ENCODE results near the gene PISD. TPM values are rescaled to one million over a fixed set of nuclear protein-coding genes. Genes with fewer than 3 reads are reported as not detected.
A peak's percentile ranks its signal among the peaks of the same experiment; 100 is the strongest.

Gene PISD
- total RNA-seq, 1 experiment from 2014 or later, result 58.7 TPM

DNA sequence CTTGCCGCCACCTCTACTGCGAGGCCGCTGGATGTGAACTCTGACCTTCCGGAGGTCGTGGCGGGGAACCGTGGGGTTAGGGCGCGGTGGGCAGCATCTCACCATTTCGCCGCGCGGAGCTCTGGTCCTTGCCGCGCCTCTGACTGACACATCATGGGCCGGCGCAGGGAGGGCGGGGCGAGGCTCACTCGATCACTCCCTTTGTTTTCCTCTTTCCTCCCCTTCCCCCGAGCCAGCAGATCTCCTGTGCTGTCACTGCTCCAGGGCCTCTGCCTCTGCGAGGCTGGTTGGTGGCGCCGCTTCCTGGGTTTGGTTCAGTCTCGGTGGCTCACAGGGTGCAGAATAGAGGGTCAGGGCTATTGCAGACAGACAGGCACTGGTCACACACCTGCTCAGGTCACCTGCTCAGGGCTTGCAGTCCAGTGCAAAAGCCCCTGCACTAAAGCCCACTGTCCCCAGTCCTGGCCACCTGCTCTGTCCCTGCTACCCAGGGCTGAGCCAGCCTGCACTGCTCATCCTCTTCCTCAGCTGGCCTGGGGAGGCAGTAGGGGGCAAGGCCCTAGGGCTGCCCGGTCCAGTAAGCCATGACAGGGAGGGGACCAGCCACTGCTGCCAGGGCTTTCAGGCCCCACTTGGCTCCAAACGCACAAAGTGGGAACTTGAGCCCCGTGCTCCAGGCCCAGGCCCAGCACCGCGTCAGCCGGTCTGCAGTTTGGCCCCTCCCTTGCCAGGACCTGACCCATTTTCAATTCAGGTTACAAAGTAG lies 36.2 kb downstream of the PISD start:
- Mint-ChIP-seq H3K4me1 (ENCODE audit: low read depth, unreplicated experiment) (peaks cover 23% of the 10 kb centered on the region), H3K36me3 (ENCODE audit: insufficient read depth, unreplicated experiment) (peaks cover 33% of the 10 kb centered on the region), H3K4me3 (ENCODE audit: unreplicated experiment) (no peak overlapping the region), H3K27me3 (ENCODE audit: insufficient read depth, unreplicated experiment) (no peaks in the 10 kb centered on the region), H3K9me3 (ENCODE audit: unreplicated experiment) (no peaks in the 10 kb centered on the region), H3K27ac (ENCODE audit: unreplicated experiment) (peak overlapping the region; percentile 76)
- ChIA-PET POLR2A (no interaction called here), CTCF (no interaction called here)
- Histone ChIP-seq H3K4me3 (ENCODE audit: low read depth, low read length) (no peak overlapping the region), H3K4me1 (peaks cover 34% of the 10 kb centered on the region), H3K36me3 (ENCODE audit: control insufficient read depth, insufficient read depth, low read length) (no peaks in the 10 kb centered on the region; the same call in 1 of the 2 replicates), H3K27me3 (replicated peaks; ENCODE audit: control insufficient read depth, insufficient read depth, low read length) (no peaks in the 10 kb centered on the region), H3K9me3 (no peaks in the 10 kb centered on the region)
- intact Hi-C loops (cut with micrococcal nuclease; ENCODE audit: unreplicated experiment), result no loop called here
- DNase-seq, result no peak
- no TSS peak for BruUV-seq (replicated peaks)
- TF ChIP-seq, protein P1, sequence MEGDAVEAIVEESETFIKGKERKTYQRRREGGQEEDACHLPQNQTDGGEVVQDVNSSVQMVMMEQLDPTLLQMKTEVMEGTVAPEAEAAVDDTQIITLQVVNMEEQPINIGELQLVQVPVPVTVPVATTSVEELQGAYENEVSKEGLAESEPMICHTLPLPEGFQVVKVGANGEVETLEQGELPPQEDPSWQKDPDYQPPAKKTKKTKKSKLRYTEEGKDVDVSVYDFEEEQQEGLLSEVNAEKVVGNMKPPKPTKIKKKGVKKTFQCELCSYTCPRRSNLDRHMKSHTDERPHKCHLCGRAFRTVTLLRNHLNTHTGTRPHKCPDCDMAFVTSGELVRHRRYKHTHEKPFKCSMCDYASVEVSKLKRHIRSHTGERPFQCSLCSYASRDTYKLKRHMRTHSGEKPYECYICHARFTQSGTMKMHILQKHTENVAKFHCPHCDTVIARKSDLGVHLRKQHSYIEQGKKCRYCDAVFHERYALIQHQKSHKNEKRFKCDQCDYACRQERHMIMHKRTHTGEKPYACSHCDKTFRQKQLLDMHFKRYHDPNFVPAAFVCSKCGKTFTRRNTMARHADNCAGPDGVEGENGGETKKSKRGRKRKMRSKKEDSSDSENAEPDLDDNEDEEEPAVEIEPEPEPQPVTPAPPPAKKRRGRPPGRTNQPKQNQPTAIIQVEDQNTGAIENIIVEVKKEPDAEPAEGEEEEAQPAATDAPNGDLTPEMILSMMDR (IDR thresholded peaks at IDR 0.05; ENCODE audit: insufficient read depth in 1 of 2, low read depth in 1 of 2, low read length in 1 of 2, severe bottlenecking in 1 of 2, unreplicated experiment in 1 of 2), result no peak

DNA sequence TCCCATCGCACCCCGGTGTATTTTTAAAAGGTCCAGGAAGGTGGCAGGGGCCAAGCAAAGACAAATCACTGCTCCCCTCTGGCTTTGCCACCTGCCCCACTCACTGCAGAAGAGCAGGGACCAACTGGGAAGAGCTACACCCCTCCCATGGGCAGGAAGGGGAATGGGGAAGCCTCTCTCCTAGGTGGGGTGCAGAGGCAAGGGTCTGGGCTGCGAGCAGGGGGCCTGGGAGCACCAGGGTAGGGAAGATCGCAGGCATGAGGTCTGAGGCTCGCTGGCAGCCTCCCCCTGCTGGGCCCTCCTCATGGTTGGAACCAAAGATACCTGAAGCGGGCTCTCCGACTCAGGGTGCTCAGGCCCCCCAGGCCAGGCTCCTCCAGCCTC lies 36.8 kb downstream of the PISD start:
- ChIA-PET CTCF (interaction anchor here (0.6 kb wide), 1 partner anchor 39 kb away, joined by 4 read pairs; no protein-coding TSS in a partner anchor), POLR2A (no interaction called here)
- Mint-ChIP-seq H3K27ac (ENCODE audit: unreplicated experiment) (peak overlapping the region; percentile 76), H3K9me3 (ENCODE audit: unreplicated experiment) (no peaks in the 10 kb centered on the region), H3K27me3 (ENCODE audit: insufficient read depth, unreplicated experiment) (no peaks in the 10 kb centered on the region), H3K4me1 (ENCODE audit: low read depth, unreplicated experiment) (peaks cover 23% of the 10 kb centered on the region), H3K4me3 (ENCODE audit: unreplicated experiment) (no peak overlapping the region), H3K36me3 (ENCODE audit: insufficient read depth, unreplicated experiment) (peaks cover 39% of the 10 kb centered on the region)
- Histone ChIP-seq H3K4me3 (ENCODE audit: low read depth, low read length) (no peak overlapping the region), H3K27me3 (replicated peaks; ENCODE audit: control insufficient read depth, insufficient read depth, low read length) (no peaks in the 10 kb centered on the region), H3K4me1 (peaks cover 34% of the 10 kb centered on the region), H3K9me3 (no peaks in the 10 kb centered on the region), H3K36me3 (ENCODE audit: control insufficient read depth, insufficient read depth, low read length) (no peaks in the 10 kb centered on the region; the same call in 1 of the 2 replicates)
- intact Hi-C loops (cut with micrococcal nuclease; ENCODE audit: unreplicated experiment), result no loop called here
- no peak for DNase-seq
- TF ChIP-seq, protein P1 (IDR thresholded peaks at IDR 0.05; ENCODE audit: insufficient read depth in 1 of 2, low read depth in 1 of 2, low read length in 1 of 2, severe bottlenecking in 1 of 2, unreplicated experiment in 1 of 2), result no peak
- BruUV-seq (replicated peaks), result no TSS peak

DNA sequence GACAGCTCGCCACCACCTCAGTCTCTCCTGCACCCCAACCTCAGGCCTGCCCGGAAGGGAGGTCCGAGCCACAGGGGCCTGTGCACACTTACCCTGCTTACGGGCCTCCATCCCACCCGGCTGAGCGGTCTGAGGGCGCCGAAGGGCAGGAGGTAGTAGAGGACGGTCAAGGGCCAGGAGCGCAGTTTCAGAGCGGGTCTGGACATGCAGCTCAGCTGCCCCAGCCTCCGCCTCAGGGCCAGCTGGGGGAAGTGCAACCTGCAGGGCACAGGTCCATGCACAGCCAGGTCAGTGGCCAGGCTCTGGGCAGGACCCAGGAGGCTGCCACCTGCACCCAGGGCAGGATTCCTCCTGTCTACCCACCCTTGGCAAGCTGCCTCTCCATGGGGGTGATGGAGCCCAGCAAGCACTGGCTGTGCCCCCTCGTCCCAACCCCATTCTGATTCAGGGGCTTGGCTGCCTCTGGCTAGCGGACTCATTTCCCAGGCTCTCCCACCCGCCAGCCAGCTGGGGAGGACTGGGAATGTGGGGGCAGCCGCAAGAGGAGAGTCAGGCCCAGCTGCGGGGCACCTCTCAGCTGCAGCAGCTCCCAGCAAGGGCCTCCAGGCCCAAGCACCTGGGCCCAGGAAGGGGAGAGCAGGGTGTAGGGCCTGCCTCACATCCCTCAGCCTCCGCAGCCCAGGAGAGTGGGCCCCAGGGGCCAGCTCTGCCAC lies 38.3 kb downstream of the PISD start:
- TF ChIP-seq, protein P1 (IDR thresholded peaks at IDR 0.05; ENCODE audit: insufficient read depth in 1 of 2, low read depth in 1 of 2, low read length in 1 of 2, severe bottlenecking in 1 of 2, unreplicated experiment in 1 of 2), result no peak
- DNase-seq, result no peak

More for the DNA sequence above, 38.3 kb downstream of the PISD start:
- Histone ChIP-seq H3K4me1 (peaks cover 33% of the 10 kb centered on the region), H3K36me3 (ENCODE audit: control insufficient read depth, insufficient read depth, low read length) (no peaks in the 10 kb centered on the region; the same call in 1 of the 2 replicates), H3K9me3 (no peaks in the 10 kb centered on the region), H3K4me3 (ENCODE audit: low read depth, low read length) (no peak overlapping the region), H3K27me3 (replicated peaks; ENCODE audit: control insufficient read depth, insufficient read depth, low read length) (no peaks in the 10 kb centered on the region)
- no peak overlapping the region for H3K27ac Mint-ChIP-seq (ENCODE audit: unreplicated experiment)
- H3K4me3 Mint-ChIP-seq (ENCODE audit: unreplicated experiment), result no peak overlapping the region
- H3K27me3 Mint-ChIP-seq (ENCODE audit: insufficient read depth, unreplicated experiment), result no peaks in the 10 kb centered on the region
- H3K36me3 Mint-ChIP-seq (ENCODE audit: insufficient read depth, unreplicated experiment), result peaks cover 54% of the 10 kb centered on the region
- no peaks in the 10 kb centered on the region for H3K9me3 Mint-ChIP-seq (ENCODE audit: unreplicated experiment)
- intact Hi-C loops (cut with micrococcal nuclease; ENCODE audit: unreplicated experiment), result no loop called here
- CTCF ChIA-PET, result no interaction called here
- H3K4me1 Mint-ChIP-seq (ENCODE audit: low read depth, unreplicated experiment), result peaks cover 14% of the 10 kb centered on the region
- POLR2A ChIA-PET, result no interaction called here
- no TSS peak for BruUV-seq (replicated peaks)

All from Caco-2 (cell line).